Measurements from ENCODE around the gene PITPNM3.
A peak's percentile ranks its signal among the peaks of the same experiment; 100 is the strongest.

Gene PITPNM3

DNA sequence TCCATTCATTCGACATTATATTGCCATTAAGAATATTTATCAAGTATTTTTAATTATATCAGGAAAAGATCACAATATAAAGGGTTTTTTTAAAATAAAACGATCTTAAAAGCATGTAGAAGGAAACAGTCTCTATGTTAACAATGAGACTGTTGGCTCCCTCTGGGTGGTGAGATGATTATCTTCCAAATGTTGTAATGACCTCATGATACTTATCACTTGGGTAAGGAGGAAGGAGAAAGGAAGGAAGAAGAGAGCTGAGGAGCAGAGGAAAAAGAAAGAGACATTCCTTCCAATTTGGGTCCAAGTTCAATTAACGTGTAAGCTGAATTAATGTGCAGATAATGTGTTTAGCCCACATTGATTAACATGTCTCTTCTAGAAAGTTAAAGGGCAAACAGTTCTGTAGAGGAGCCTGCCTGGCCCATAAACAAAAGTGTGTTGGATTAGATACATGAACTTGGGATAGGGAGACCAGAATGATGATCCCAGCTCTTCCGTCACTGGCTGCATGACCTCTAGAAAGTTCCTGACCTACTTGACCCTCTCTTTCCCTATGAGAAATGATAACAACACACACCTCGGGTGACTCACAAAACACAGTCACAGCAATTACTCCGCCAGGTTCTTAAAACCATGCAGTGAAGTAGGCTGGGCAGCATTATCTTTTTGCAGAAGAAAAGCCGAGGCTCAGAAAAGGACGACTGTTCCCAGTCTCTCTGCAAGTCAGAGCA lies 80.1 kb downstream of the PITPNM3 start:
- no peak for DNase-seq

DNA sequence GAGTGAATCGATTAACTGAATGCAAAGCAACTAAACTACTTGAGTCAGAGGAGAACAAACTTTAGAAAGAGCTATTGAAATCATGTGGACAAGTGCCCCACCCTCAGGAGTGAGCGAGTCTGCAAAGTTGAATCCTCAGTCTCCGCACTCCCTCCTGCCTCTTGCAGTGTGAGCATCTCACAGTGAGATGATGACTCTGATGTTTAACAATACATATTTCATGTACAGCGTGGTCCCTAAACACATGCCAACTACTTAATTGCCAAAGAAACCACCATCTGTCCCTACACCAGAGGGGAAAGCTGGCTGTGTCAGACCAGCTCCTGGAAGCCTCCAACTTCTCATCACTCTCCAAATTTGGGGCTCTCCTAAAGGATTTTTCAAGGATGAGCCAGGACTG lies 80.9 kb downstream of the PITPNM3 start:
- DNase-seq: no peak

DNA sequence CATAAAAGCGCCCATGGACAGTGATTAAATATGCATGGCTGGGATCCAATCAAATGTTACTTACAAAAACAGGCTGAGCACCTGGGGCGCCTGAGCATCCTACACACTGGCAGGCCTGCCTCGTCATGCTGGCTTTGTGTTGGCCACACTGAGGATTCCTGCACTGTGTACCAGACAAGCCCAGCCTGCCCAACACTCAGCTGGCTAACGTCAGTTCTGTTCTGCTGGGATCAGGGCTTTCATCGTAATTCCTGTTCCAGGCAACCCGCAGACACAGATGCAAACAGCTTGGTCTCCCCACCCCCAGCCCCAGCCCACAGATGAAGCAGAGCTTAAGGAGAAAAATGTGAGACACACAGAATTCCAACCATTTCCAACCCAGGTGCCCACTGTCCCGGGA lies 81.4 kb downstream of the PITPNM3 start:
- no peak for DNase-seq

DNA sequence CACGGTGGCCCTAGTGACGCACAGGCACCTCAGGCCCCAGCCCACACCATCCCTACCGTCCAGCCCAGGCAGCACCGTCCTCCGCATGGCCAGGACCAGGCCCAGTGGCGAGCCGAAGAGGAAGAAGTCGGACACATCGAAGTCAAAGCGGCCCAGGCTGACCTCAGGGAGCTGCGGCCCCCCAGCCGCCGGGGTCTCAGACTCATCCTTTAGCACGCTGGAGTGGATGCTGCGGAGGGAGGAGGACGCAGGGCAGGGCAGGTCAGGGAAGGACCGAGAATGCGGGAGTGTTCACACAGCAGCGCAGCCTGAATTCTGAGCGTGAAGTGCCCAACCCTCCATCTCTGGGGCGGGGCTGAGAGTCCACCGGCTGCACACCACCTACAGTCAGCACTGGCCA lies 82.0 kb downstream of the PITPNM3 start:
- DNase-seq: no peak

DNA sequence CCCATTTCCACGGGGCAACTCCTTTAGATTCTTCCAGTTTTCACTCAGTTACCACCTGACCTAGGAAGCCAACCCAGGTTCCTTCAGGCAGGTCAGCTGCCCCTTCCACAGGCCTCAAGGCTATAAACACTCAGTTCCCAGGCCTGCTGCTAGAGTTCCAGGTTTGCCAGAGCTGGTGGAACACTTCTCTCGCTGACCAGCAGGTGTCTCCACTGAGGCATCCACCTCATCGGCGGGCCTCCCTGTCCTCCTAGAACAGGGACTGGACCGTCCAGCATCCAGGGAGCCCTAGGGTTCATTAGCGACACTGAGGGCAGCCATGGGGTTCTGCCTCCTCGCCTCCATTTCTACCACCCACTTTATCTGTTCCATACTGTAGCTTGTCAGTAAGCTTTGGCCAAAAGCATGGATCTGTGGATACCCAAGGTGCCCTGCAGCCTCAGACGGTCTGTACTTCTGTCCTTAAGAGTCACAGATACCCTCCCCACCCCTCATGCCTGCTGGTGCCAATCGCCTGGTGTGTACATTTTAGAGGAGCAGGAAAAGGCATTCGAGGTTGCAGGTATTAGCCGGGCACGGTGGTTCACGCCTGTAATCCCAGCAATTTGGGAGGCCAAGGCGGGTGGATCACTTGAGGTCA lies 83.1 kb downstream of the PITPNM3 start:
- DNase-seq: peak; percentile 5

DNA sequence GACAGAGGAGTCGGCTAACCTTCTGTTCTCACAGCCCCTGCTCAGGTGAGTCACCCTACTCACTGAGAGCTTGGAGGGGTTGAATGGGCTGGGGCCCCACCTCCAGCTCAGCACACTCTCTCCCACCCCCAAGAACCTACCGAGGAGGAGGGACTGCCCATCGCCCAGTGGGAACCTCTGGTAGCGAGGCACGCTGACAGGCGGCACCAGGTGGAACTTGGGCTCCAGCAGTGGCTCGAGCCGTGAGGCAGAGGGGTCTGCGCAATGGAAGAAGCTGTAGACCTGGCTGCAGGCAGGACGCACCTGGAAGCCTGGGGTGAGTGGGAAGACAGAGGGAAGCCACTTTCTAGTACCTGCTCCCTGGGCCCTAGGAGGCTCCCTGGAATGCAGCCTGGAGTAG lies 83.8 kb downstream of the PITPNM3 start:
- DNase-seq: no peak

DNA sequence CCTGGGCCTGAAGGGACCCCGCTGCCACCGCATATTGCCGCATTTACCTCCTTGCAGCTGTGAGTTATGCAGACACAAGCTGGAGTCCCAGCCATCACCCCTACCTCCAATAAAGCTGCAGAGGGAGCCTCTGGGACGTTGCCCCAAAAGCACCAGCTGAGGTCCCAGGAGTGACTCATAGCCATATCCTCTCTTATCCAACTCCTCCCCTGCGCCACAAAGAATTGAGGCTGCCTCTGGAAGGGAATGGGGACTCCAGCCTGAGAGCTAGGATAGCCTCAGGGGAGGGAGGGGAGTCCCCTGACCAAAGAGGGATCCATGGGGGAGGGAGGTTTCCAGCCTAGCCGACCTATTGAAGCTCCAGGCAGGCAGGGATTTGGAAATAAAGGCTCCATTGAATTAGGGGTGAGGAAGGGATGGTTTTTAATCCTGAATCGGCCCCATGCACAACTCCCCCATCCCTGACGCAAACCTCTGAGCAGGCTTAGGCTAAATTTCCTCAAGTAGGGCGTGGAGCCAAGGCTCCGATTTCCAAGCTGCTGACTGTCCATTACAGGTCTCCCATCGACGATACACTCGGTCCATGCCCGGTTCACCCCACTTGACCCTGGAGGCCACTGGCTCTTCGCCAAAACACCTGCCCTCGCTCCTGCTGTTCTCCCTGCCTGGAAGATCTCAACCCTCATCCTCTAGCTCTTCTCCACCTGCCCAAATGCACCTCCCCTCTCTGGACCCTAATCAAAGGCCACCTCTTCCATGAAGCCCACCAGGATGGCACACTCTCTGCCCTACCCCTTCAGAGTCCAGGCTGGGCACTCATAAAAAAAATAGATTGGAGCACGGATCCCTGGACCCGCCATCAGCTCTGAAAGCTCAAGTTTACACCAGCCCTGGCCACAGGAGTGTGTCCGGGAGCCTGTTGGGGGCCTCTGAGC lies 84.6 kb downstream of the PITPNM3 start:
- no peak for DNase-seq

DNA sequence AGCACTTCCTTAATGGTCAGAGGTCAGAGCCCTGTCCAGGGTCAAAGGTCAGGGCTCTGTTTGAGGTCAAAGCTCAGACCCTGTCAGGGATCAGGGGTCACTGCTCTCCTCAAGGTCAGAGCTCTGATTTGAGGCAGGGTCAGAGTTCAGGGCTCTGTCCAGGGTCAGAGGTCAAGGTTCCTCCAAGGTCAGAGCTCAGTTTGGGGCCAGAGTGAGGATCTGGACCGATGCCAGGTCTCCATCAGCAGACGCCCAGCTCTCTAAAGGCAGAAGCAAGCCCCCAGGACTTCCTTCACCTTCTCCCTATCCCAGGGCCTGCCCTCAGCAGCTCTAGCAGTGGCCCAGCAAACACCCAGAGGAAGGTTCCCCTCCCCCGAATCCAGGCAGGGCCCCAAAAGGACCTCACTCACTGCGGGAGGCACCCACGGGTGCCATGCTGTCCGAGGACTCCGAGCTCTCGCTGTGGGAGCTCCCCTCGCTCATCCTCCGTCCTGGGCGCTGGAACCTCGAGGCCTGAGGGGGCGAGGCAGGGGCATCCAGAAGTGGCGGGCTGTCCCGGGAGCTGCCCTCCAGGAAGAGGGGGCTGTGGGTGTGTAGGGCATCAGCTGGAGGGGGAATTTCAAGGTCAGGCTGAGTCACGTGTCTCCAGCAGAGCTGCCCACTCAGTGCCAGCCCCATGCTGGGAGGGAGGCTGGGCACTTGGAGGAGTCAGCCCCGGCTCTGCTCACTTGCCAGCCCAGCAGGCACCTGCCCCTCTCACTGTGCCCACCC lies 85.4 kb downstream of the PITPNM3 start:
- DNase-seq: no peak

DNA sequence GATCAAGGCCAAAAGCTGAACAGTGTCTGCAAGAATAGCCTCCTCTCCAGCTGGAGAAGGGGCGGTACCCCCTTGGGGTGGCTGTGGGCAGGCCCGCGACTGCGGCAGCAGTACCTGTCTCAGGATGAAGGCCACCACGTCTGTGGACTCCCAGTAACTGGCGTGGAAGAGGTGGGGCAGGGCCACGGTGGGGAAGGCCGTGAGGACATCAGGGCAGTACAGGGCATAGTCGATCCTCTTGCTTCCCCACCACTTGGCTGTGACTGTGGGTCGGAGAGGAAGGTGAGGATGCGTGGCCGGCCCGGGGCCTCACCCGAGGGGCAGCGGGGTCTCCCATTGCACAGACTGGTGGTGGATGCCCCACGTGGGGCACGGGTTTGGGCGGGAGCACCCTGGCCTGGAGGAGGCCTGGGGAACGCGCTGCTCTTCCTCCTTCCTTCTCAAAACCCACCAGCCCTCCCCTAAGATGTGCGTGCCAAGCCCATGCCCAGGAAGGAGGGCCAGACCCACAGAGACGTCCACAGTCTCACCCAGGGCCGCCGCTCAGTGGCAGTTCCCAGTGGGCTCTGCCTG lies 86.1 kb downstream of the PITPNM3 start:
- DNase-seq: no peak

DNA sequence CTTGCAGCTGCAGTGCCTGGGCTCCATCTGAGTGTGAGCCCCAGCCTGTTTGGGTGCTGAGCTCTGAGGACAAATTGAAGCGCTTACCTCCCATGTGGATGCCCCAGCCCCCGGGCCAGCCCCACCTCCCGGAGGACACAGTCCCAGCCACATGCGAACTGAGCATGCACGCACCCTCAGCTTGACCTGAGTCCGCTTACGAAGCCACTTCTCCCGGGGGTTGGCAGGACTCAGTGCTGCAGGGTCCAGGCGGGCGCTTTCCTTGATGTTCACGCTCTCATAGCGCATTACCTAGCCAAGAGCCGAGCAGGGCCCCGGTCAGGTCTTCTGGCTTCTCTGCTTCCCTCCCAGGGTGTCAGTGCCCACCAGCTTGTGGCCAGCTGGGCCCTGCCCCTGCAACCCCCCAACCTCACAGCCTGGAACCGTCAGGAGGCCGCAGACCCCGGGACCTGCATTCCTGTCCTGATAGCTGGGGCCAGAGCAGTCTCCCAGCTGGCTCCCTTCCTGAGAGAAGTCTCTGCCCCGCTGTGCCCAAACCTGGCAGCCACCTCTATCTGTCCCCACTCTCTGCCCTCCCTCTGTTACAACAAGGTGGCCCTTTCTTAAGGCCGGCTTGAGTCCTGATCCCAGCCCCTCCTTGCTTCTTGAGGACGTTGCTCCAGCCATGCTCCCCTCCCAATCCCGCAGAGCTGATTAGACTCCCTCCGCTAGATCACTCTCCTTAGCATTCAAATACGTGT lies 88.1 kb downstream of the PITPNM3 start:
- DNase-seq: no peak

DNA sequence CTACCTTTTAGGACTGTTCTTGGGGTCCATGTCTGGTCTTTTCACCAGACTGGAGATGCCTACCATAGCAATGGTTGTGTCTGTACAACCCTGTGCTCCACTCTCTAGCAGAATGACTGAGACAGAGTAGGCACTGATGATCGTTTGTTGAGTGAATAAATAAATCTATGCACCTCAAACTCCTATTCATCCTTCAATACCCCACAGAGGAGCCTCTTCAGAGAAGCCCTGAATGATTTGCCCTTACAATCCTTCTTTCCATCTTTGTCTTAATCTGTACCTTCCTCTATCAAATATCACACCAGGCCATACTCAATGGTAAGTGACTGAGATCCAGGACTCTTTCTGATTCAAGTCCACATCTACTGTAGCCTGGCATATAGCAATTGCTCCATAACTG lies 88.8 kb downstream of the PITPNM3 start:
- DNase-seq: no peak

DNA sequence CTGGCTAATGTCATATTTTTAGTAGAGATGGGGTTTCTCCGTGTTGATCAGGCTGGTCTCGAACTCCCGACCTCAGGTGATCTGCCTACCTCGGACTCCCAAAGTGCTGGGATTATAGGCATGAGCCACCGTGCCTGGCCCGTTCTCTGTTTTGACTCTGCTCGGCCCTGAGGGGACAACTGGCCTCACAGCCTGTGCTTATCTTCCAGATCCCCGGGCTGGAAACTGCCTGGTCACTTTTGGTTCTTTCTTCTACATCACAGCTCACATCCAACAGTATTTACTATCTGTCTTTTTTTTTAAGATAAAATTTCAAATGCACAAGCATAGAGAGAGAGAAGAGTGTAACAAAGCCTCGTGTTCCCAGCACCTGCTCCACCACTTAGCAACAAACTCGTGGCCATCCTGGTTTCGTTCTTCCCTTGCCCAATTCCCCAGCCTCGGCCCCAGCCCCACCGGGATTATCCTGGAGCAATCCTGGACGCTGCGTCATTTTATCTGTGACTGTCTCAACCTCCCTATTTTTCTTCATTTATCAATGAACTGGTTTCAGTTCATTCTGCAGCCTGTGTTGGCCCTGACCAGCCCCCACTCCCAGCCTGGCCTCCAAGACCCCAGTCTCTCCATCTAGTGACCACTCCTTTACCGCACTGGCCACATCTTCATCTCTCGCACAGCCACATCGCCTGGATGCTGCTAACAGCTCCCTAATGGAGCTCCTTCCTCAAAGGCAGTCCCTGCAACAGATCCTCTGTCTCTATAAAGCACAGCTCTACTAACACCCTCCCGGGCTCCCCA lies 91.0 kb downstream of the PITPNM3 start:
- DNase-seq: no peak

DNA sequence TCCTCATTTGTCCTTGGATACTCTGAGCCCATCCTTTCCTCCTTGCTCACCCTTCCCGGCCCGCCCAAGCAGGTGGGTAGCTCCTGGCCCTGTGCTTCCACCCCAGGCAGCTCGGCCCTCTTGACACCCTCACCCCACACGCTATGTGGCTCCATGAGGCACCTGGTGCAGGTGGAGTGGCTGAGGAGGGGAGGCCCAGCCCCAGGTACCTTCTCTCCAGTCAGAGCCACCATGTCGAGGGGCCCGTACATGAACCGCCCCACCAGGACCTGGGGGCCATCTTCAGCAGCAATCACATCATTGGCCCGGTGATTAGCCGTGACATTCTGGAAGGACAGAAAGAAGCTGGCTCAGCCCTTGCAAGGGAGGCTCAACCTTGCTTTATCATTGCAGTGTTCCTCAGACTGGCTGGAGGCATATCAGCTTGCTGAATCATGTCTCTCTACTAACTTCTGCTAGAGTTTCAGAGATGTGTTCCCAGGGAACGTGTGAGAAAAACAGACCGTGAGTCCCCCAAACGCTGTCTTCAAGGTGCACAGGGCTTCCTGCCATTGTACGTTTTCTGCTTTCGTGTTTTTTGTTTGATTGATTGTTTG lies 91.8 kb downstream of the PITPNM3 start:
- DNase-seq: no peak

DNA sequence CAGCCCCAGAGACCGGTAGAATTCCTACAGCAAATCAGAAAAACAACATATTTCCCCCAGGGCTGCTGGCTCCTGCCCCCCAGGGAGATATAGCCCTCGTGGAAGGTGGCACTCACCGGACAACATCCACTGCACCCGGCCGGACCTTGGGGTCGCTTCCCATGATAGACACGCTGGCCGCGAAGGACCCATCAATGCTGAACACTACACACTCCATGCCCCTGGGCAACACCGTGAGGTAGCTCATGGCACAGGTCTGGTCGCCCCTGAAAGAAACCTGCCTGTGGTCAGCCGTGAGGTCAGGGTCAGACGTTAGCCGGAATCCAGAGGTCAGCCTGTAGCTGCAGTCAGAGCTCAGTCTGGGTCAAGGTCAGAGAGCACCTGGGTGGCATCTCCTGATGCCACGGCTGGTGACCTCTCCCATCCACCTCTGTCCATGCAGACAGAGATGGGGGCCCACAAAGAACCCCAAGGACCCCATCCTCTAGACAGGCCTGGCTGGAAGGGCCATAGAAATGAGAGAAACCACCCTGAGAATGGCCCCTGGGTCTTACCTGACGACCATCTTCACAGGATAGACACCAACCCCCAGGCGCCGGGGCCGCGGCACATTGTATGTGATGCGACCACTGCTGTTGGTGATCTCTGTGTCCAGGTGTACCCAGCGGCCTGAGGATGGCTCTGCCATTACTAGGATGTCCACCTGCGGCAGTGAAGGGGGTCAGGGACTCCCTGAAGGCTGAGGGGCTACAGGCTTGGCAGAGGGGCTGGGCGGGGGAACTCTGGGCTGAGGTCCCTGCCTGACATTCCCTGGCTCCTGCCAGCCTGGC lies 92.5 kb downstream of the PITPNM3 start:
- no peak for DNase-seq

DNA sequence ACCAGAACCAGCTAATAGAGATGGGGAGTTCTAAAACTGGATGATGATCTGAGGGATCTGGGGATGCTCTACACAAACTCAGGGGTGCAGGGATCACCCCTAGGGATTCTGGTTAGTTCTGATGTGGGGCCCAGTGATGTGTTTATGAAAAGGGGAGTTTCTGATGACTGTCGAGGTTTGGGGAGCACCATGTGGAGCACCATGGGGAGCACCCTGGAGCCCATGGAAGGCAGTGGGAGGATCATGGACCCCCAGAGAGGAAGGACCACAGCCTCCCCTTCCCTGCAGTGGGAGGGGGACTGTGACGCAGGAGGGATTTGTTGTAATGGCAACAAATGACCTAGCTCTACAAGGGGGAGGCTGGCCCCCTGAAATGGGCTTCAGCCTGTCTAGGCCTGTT lies 93.7 kb downstream of the PITPNM3 start:
- no peak for DNase-seq

DNA sequence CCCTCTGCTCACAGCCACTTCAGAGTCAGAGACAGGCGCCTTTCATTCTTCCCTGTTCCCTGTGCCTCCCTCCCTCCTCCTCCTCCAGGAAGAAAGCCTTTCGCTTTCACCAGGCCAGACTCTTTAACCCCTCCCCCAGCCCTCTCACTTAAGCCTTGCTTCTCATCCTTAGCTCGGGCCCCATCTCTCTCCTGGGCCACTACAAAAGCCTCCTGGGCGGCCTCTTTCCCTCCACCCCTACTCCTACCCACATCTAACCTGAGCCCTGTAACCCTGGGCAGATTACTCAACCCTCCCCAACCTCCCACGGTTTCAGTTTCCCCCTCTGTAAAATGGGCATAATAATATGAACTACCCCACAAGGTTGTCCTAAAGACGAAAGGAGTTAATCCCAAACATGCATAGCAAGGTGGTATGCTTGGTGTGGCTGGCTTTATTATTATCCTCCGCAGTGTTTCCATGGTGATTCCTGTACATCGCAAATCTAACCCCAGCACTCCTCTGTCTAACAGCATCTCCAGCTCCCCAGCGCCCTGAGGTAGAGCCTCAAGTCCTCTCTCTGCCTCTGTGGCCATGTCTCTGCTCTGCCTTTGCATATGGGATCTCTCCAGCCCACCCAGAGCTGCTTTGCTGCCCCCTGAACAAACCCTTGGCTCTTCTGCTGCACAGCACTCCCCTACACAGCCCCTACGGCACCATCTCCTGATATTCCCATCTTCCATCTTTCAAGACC lies 94.4 kb downstream of the PITPNM3 start:
- DNase-seq: no peak

DNA sequence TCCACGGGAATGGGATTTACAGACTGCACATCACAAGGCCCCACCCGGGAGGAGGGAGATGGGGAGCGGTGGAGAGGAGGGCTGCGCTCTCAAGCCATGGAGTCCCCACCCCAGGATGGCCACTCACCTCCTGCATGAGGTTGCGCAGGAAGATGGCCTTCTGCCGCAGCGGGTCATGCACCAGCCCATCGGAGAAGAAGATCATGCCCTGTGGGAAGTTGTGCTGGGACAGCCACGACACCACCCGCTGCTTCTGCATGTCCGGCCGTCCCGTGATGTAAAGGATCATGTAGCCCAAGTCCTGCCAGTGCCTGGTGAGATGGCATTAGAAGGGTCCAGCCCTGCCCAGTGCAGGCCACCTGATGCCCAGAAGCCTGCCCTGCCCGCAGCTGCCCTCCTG lies 95.1 kb downstream of the PITPNM3 start:
- no peak for DNase-seq

DNA sequence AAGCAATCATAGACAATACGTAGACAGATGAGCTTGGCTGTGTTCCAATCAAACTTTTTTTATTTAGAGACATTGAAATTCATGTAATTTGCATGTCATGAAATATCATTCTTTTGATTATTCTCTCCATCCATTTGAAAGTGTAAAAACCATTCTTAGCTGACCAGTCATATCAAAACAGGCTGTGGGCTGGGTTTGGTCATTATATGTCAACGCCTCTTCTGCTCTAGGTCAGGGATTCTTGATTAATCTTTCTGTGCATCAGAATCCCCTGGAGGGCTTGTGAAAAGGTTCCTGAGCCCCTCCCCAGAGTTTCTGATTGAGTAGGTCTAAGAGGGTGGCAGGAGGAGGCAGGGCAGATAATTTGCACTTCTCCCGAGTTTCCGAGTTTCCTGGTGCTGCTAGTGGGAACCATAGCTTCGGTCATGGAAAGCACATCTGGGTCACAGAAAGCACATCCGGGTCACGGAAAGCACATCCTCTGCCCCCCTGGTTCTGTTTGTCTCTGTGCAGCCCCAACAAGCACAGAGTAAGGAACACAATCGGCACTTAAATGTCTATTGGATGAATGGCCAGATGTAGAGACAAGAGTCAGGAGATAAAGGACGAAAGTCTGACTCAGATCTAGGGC lies 95.7 kb downstream of the PITPNM3 start:
- no peak for DNase-seq

Data from NCI-H2227 treated with DMSO at 0.1 percent for 48 hours (cell line).